T-helper 2 cell treated with Interferon-gamma antibody and Interleukin-4, amounts not matched to agents 5 μg/mL and 100 μg/mL, for 36 hours (primary cell): ENCODE measurements around the gene MS4A15.
"Not testable (repeated sequence)": the region's sequence is repeated elsewhere in the genome, so short reads cannot be mapped to it uniquely, and the experiment has no call there.

Source experiments
- DNase-seq: peaks from one replicate; pipeline ENCODE4 v3.0.0; 2021; ENCODE audit warnings: low spot score
- H3K27ac Mint-ChIP-seq: one replicate; pipeline ENCODE4 v1.8.0; 2021; ENCODE audit warnings: mild to moderate bottlenecking, mixed read lengths
- H3K27me3 Mint-ChIP-seq: one replicate; pipeline ENCODE4 v1.8.0; 2021; ENCODE audit warnings: low read depth, mixed read lengths
- H3K36me3 Mint-ChIP-seq: one replicate; pipeline ENCODE4 v1.8.0; 2021; ENCODE audit warnings: low read depth, mixed read lengths
- H3K4me1 Mint-ChIP-seq: one replicate; pipeline ENCODE4 v1.8.0; 2021; ENCODE audit warnings: low read depth, mixed read lengths
- H3K4me3 Mint-ChIP-seq: one replicate; pipeline ENCODE4 v1.8.0; 2022; ENCODE audit warnings: mild to moderate bottlenecking, moderate library complexity, mixed read lengths
- H3K9me3 Mint-ChIP-seq: one replicate; pipeline ENCODE4 v1.8.0; 2021; ENCODE audit warnings: mixed read lengths

Gene MS4A15

DNA sequence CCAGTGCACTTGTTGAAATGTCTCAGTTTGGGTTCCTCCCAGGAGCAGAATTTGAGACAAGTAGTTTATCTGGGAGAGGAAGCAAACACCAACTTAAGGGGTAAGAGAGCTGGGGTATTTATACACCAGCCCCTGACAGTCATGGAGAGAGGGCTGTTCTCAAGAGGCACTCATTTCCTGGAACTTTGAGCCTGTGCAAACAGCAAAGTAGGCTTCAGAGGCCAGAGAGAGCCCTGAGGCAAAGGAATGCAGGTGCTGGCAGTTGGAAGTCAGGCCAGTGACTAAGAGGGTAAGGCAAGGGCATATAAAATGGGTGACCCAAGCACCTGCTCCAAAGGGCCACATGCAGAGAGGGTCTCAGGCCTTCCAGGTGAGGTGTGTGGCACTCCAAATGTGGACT is 16.1 kb upstream of the MS4A15 start:
- Mint-ChIP-seq H3K27me3 (peaks cover 6% of the 10 kb centered on the region), H3K9me3 (no peaks in the 10 kb centered on the region)

GRCh38 chr11:60741421-60741820 is 15.2 kb upstream of the MS4A15 start:
- H3K4me1 Mint-ChIP-seq: no peaks in the 10 kb centered on the region
- peaks cover 6% of the 10 kb centered on the region for H3K27me3 Mint-ChIP-seq
- no peak overlapping the region for H3K4me3 Mint-ChIP-seq
- no peaks in the 10 kb centered on the region for H3K9me3 Mint-ChIP-seq
- no peaks in the 10 kb centered on the region for H3K36me3 Mint-ChIP-seq
- no peak overlapping the region for H3K27ac Mint-ChIP-seq
- no peak for DNase-seq

More for the DNA sequence above, 16.1 kb upstream of the MS4A15 start:
- no peak for DNase-seq
- H3K27ac Mint-ChIP-seq: no peak overlapping the region
- no peaks in the 10 kb centered on the region for H3K36me3 Mint-ChIP-seq
- H3K4me1 Mint-ChIP-seq: no peaks in the 10 kb centered on the region
- no peak overlapping the region for H3K4me3 Mint-ChIP-seq

DNA sequence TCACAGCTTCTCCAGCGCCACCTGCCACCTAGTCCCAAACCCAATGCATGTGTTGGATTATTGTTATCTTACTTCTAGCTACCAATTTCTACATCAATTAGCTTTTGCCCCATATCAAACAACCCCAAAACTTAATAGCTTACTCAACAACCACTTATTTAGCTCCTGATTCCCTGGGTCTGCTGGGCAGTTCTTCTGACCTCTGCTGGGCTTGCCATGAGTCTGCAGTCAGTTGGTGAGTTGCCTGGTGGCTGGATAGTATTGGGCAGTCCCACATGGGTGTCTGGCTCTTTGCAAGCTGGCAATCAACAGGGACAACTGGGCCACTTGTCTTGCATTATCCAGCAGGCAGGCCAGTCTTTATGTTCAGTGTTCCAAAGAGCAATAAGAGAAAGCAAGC is 13.6 kb upstream of the MS4A15 start:
- DNase-seq: no peak
- H3K27me3 Mint-ChIP-seq: peaks cover 5% of the 10 kb centered on the region
- no peaks in the 10 kb centered on the region for H3K36me3 Mint-ChIP-seq
- no peaks in the 10 kb centered on the region for H3K4me1 Mint-ChIP-seq
- no peaks in the 10 kb centered on the region for H3K9me3 Mint-ChIP-seq
- no peak overlapping the region for H3K27ac Mint-ChIP-seq
- no peak overlapping the region for H3K4me3 Mint-ChIP-seq

DNA sequence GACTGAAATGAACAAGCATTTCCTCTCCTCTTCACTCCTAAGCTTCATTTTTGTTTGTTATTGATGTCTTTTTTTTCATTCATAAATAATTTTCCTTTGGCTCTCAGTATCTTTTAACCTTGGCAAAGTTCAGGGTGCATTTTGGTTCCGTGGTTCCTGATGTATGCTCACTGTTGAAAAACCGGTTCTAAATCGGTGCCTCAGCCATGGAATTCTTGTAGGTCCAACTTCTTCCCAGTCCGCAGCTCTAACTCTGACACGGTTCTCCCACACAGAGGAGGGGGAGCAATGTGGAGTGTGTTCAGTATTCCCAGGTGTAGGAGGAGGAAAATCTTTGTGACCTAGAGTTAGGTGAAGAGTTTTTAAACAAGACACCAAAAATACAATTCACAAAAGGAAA is 12.6 kb upstream of the MS4A15 start:
- H3K4me3 Mint-ChIP-seq: no peak overlapping the region

DNA sequence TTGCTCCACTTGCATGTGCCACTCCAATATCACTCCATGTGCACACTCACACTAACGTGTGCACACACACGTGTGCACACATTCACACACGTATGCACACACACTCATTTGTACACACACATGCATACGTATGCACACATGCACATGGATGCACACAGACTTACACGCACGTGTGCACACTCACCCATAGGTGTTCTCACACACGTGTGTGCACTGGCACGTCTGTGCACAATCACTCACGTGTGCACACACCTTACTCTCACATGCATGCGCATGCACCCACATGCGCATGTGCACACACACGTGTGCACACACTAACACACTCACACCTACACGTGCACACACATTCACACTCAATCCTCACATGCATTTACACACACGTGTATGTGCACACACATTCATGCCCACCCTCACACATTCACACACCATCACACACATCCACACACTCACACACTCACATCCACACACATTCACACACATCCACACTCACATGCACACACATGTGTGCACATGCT is 9.3 kb upstream of the MS4A15 start:
- H3K36me3 Mint-ChIP-seq: no peaks in the 10 kb centered on the region
- no peaks in the 10 kb centered on the region for H3K4me1 Mint-ChIP-seq
- no peaks in the 10 kb centered on the region for H3K9me3 Mint-ChIP-seq
- peaks cover 8% of the 10 kb centered on the region for H3K27me3 Mint-ChIP-seq
- DNase-seq: no peak
- no peak overlapping the region for H3K4me3 Mint-ChIP-seq
- no peak overlapping the region for H3K27ac Mint-ChIP-seq

More for the DNA sequence above, 12.6 kb upstream of the MS4A15 start:
- DNase-seq: no peak
- no peak overlapping the region for H3K27ac Mint-ChIP-seq
- no peaks in the 10 kb centered on the region for H3K4me1 Mint-ChIP-seq
- peaks cover 5% of the 10 kb centered on the region for H3K27me3 Mint-ChIP-seq
- no peaks in the 10 kb centered on the region for H3K9me3 Mint-ChIP-seq
- H3K36me3 Mint-ChIP-seq: no peaks in the 10 kb centered on the region

- H3K9me3 Mint-ChIP-seq: no peaks in the 10 kb centered on the region
- DNase-seq: no peak
- no peaks in the 10 kb centered on the region for H3K4me1 Mint-ChIP-seq
- no peak overlapping the region for H3K27ac Mint-ChIP-seq
- H3K4me3 Mint-ChIP-seq: no peak overlapping the region
- peaks cover 6% of the 10 kb centered on the region for H3K27me3 Mint-ChIP-seq
- no peaks in the 10 kb centered on the region for H3K36me3 Mint-ChIP-seq
These were observed 8.4 kb upstream of the MS4A15 start for GRCh38 chr11:60748225-60748624.

DNA sequence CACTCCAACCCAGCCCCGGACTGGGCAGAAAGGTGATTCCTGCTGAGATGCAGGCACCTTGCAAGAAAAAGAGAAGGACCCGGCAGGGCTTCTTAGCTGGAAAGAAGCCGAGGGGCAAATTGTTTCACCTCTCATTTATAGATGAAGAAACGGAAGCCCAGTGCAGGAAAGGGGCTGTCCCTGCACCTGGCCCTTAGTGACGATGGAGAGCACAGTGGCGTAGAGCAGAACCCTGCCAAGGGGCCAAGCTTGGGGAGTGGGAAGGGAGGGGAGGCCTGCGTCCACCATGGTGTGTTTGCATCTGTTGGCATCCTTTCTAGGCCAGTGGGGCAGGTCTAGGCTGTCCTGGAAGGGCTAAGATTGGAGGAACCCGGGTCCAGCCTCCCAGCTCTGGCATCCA is 7.8 kb upstream of the MS4A15 start:
- Mint-ChIP-seq H3K27me3 (peaks cover 6% of the 10 kb centered on the region), H3K4me3 (no peak overlapping the region), H3K36me3 (no peaks in the 10 kb centered on the region), H3K27ac (no peak overlapping the region), H3K4me1 (no peaks in the 10 kb centered on the region), H3K9me3 (no peaks in the 10 kb centered on the region)
- no peak for DNase-seq

- Mint-ChIP-seq H3K4me3 (no peak overlapping the region), H3K36me3 (no peaks in the 10 kb centered on the region), H3K9me3 (no peaks in the 10 kb centered on the region), H3K27me3 (peaks cover 6% of the 10 kb centered on the region), H3K27ac (no peak overlapping the region), H3K4me1 (no peaks in the 10 kb centered on the region)
- no peak for DNase-seq
These were observed 5.8 kb upstream of the MS4A15 start for GRCh38 chr11:60750911-60751310.

DNA sequence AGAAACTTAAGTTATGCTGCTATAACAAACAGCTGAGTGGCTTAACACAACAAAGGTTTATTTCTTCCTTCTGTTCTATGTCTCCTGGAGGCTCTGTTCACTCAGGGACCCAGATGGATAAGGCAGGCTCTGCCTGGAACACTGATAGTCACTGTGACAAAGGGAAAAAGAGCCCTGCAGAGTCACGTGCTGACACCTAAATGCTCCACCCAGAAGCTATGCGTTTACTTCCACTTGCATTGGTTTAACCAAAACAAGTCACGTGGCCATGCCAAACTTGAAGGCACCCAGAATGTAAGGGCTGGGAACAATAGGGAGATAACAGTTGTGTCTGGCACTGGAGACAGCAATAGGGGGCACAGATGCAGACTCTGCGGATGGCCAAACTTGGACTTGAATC is 3.4 kb upstream of the MS4A15 start:
- Mint-ChIP-seq H3K9me3 (no peaks in the 10 kb centered on the region), H3K36me3 (no peaks in the 10 kb centered on the region), H3K4me1 (no peaks in the 10 kb centered on the region), H3K27ac (no peak overlapping the region), H3K27me3 (peaks cover 9% of the 10 kb centered on the region), H3K4me3 (no peak overlapping the region)
- no peak for DNase-seq

DNA sequence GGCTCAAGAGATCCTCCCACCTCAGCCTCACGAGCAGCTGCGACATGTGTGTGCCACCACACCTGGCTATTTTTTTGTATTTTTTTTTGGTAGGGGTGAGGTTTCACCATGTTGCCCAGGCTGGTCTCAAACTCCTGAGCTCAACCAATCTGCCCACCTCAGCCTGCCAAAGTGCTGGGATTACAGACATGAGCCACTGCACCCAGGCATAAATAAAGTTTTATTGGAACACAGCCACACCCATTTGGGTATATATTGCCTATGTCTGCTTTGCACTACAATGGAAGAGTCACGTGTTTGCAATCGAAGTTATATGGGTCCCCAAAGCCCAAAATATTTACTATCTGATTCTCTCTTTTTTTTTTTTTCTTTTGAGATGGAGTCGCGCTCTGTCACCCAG is 1.8 kb upstream of the MS4A15 start:
- H3K27me3 Mint-ChIP-seq: peaks cover 23% of the 10 kb centered on the region
- no peak overlapping the region for H3K4me3 Mint-ChIP-seq
- H3K4me1 Mint-ChIP-seq: no peaks in the 10 kb centered on the region

GRCh38 chr11:60757231-60757800 is 649 bp downstream of the MS4A15 start:
- no peaks in the 10 kb centered on the region for H3K4me1 Mint-ChIP-seq
- DNase-seq: no peak
- H3K27ac Mint-ChIP-seq: no peak overlapping the region
- no peaks in the 10 kb centered on the region for H3K9me3 Mint-ChIP-seq
- H3K4me3 Mint-ChIP-seq: no peak overlapping the region
- no peaks in the 10 kb centered on the region for H3K36me3 Mint-ChIP-seq
- H3K27me3 Mint-ChIP-seq: peaks cover 35% of the 10 kb centered on the region

More for the DNA sequence above, 1.8 kb upstream of the MS4A15 start:
- no peak for DNase-seq
- Mint-ChIP-seq H3K36me3 (no peaks in the 10 kb centered on the region), H3K9me3 (no peaks in the 10 kb centered on the region), H3K27ac (no peak overlapping the region)

DNA sequence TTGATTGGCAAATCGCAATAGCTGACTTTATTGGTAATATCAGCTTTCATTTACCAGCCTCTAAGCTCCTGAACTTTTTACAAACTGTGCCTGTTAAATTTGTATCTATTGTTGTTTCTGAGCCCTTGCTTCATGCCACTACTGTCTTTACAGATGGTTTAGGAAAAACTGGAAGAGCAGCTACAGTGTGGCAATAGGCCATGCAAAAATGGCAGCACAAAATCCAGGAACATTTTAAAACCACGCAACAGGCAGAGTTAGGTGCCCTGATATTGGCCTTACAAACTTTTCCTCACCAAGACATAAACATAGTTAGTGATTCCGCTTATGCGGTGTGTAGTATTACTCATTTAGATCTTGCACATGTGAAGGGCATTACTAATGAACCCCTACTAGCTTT is 2.0 kb downstream of the MS4A15 start:
- peaks cover 36% of the 10 kb centered on the region for H3K27me3 Mint-ChIP-seq
- H3K36me3 Mint-ChIP-seq, H3K4me3 Mint-ChIP-seq, H3K9me3 Mint-ChIP-seq, H3K27ac Mint-ChIP-seq, DNase-seq, H3K4me1 Mint-ChIP-seq: not testable (repeated sequence)

DNA sequence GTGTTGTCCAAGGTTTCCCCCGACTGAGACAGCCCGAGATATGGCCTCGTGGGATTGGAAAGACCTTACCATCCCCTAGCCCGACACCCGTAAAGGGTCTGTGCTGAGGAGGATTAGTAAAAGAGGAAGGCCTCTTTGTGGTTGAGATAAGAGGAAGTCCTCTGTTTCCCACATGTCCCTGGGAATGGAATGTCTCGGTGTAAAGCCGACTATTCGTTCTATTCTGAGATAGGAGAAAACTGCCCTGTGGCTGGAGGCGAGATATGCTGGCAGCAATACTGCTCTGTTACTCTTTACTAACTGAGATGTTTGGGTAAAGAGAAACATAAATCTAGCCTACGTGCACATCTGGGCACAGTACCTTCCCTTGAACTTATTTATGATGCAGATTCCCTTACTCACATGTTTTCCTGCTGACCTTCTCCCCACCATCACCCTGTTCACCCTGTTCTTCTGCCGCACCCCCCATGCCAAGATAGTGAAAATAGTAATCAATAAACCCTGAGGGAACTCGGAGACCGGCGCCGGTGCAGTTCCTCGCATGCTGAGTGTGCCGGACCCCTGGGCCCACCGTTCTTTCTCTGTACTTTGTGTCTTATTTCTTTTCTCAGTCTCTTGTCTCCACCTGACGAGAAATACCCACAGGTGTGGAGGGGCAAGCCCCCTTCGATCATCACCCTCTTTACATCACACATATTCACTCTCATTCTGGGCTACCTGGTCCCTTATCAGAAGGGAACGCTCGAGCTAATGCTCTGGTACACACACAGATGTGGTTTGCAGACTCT is 3.0 kb downstream of the MS4A15 start:
- H3K4me3 Mint-ChIP-seq, H3K9me3 Mint-ChIP-seq, H3K4me1 Mint-ChIP-seq, H3K27ac Mint-ChIP-seq, H3K36me3 Mint-ChIP-seq, DNase-seq: not testable (repeated sequence)
- peaks cover 36% of the 10 kb centered on the region for H3K27me3 Mint-ChIP-seq

- Mint-ChIP-seq H3K27me3 (peaks cover 36% of the 10 kb centered on the region), H3K9me3 (no peaks in the 10 kb centered on the region), H3K27ac (no peak overlapping the region), H3K36me3 (no peaks in the 10 kb centered on the region), H3K4me1 (peaks cover 4% of the 10 kb centered on the region), H3K4me3 (no peak overlapping the region)
- DNase-seq: no peak
These were observed 4.9 kb downstream of the MS4A15 start for GRCh38 chr11:60761436-60762190.
